Skeletal muscle satellite cell (primary cell): ENCODE data around the gene RPL37A.

Experiments used
- H3K27me3 ChIP-seq: 2 replicates; pipeline ENCODE4 v1.7.0; 2013; ENCODE audit warnings: low read length; ENCODE audit not compliant: control insufficient read depth, insufficient read depth
- H3K36me3 ChIP-seq: 2 replicates; pipeline ENCODE4 v1.7.0; 2013; ENCODE audit warnings: mild to moderate bottlenecking, control low read depth, low read length; ENCODE audit not compliant: insufficient read depth
- H3K4me1 ChIP-seq: 2 replicates; pipeline ENCODE4 v1.7.0; 2013; ENCODE audit warnings: low read length; ENCODE audit not compliant: control insufficient read depth, insufficient read depth
- H3K4me2 ChIP-seq: 2 replicates; pipeline ENCODE4 v1.7.0; 2013; ENCODE audit warnings: mild to moderate bottlenecking, low read length
- H3K4me3 ChIP-seq: 2 replicates; pipeline ENCODE4 v1.7.0; 2013; ENCODE audit warnings: low read length
- H3K9ac ChIP-seq: 2 replicates; pipeline ENCODE4 v1.7.0; 2013; ENCODE audit warnings: mild to moderate bottlenecking, low read depth, low read length, moderate library complexity
- H3K9me3 ChIP-seq: replicated peaks from 2 replicates; pipeline ENCODE4 v1.7.0; 2013; ENCODE audit warnings: mild to moderate bottlenecking, control low read depth, low read length

RPL37A gene

GRCh38 chr2:216491793-216492596, 6.6 kb upstream of the RPL37A start:
- no peaks in the 10 kb centered on the region for H3K9me3 ChIP-seq
- H3K4me2 ChIP-seq: no peak overlapping the region
- H3K9ac ChIP-seq: no peak overlapping the region
- H3K4me3 ChIP-seq: no peak overlapping the region
- H3K36me3 ChIP-seq: no peaks in the 10 kb centered on the region
- H3K27me3 ChIP-seq: no peaks in the 10 kb centered on the region
- peaks cover 49% of the 10 kb centered on the region for H3K4me1 ChIP-seq

- Histone ChIP-seq H3K4me1 (peaks cover 55% of the 10 kb centered on the region), H3K27me3 (no peaks in the 10 kb centered on the region), H3K4me3 (no peak overlapping the region), H3K9me3 (no peaks in the 10 kb centered on the region), H3K9ac (peak overlapping the region; percentile 7), H3K36me3 (no peaks in the 10 kb centered on the region), H3K4me2 (peak overlapping the region; percentile 46)
Observed at GRCh38 chr2:216492597-216493333, 5.9 kb upstream of the RPL37A start.

GRCh38 chr2:216493334-216493685, 5.3 kb upstream of the RPL37A start:
- Histone ChIP-seq H3K4me1 (peaks cover 60% of the 10 kb centered on the region), H3K4me2 (peak overlapping the region; percentile 46), H3K36me3 (no peaks in the 10 kb centered on the region), H3K9ac (no peak overlapping the region), H3K9me3 (no peaks in the 10 kb centered on the region), H3K4me3 (no peak overlapping the region), H3K27me3 (no peaks in the 10 kb centered on the region)

GRCh38 chr2:216495656-216496055, 3.0 kb upstream of the RPL37A start:
- Histone ChIP-seq H3K36me3 (peaks cover 17% of the 10 kb centered on the region), H3K4me1 (peaks cover 56% of the 10 kb centered on the region), H3K4me2 (peak overlapping the region; percentile 2)

GRCh38 chr2:216497382-216498069, 1.1 kb upstream of the RPL37A start:
- H3K4me3 ChIP-seq: peak overlapping the region; percentile 91
- H3K9ac ChIP-seq: peak overlapping the region; percentile 99
- H3K4me1 ChIP-seq: peaks cover 62% of the 10 kb centered on the region

More at GRCh38 chr2:216495656-216496055, 3.0 kb upstream of the RPL37A start:
- no peak overlapping the region for H3K9ac ChIP-seq
- no peaks in the 10 kb centered on the region for H3K9me3 ChIP-seq
- H3K4me3 ChIP-seq: no peak overlapping the region
- H3K27me3 ChIP-seq: no peaks in the 10 kb centered on the region

GRCh38 chr2:216498070-216498378, 620 bp upstream of the RPL37A start:
- H3K4me3 ChIP-seq: peak overlapping the region; percentile 91

More at GRCh38 chr2:216497382-216498069, 1.1 kb upstream of the RPL37A start:
- Histone ChIP-seq H3K27me3 (no peaks in the 10 kb centered on the region), H3K4me2 (peak overlapping the region; percentile 91), H3K36me3 (peaks cover 35% of the 10 kb centered on the region), H3K9me3 (no peaks in the 10 kb centered on the region)

GRCh38 chr2:216499641-216500218, 1.1 kb downstream of the RPL37A start:
- Histone ChIP-seq H3K9me3 (no peaks in the 10 kb centered on the region), H3K4me2 (peak overlapping the region; percentile 91), H3K9ac (peak overlapping the region; percentile 99), H3K4me1 (peaks cover 53% of the 10 kb centered on the region), H3K27me3 (no peaks in the 10 kb centered on the region), H3K36me3 (peaks cover 57% of the 10 kb centered on the region), H3K4me3 (peak overlapping the region; percentile 91)

More at GRCh38 chr2:216498070-216498378, 620 bp upstream of the RPL37A start:
- Histone ChIP-seq H3K4me2 (peak overlapping the region; percentile 91), H3K9ac (peak overlapping the region; percentile 99), H3K9me3 (no peaks in the 10 kb centered on the region), H3K4me1 (peaks cover 62% of the 10 kb centered on the region), H3K27me3 (no peaks in the 10 kb centered on the region), H3K36me3 (peaks cover 40% of the 10 kb centered on the region)

GRCh38 chr2:216500572-216500971, 1.9 kb downstream of the RPL37A start:
- peak overlapping the region; percentile 99 for H3K9ac ChIP-seq
- H3K4me1 ChIP-seq: peaks cover 47% of the 10 kb centered on the region
- H3K9me3 ChIP-seq: no peaks in the 10 kb centered on the region
- H3K27me3 ChIP-seq: no peaks in the 10 kb centered on the region
- peak overlapping the region; percentile 91 for H3K4me2 ChIP-seq
- peak overlapping the region; percentile 91 for H3K4me3 ChIP-seq
- peaks cover 65% of the 10 kb centered on the region for H3K36me3 ChIP-seq

- Histone ChIP-seq H3K4me2 (peak overlapping the region; percentile 91), H3K36me3 (peaks cover 77% of the 10 kb centered on the region), H3K9me3 (no peaks in the 10 kb centered on the region), H3K9ac (no peak overlapping the region), H3K4me1 (peaks cover 44% of the 10 kb centered on the region), H3K4me3 (no peak overlapping the region), H3K27me3 (no peaks in the 10 kb centered on the region)
Observed at GRCh38 chr2:216501854-216502253, 3.2 kb downstream of the RPL37A start.

GRCh38 chr2:216502381-216503158, 3.9 kb downstream of the RPL37A start:
- Histone ChIP-seq H3K4me3 (no peak overlapping the region), H3K9me3 (no peaks in the 10 kb centered on the region), H3K36me3 (peaks cover 77% of the 10 kb centered on the region), H3K27me3 (no peaks in the 10 kb centered on the region), H3K9ac (no peak overlapping the region), H3K4me1 (peaks cover 44% of the 10 kb centered on the region), H3K4me2 (peak overlapping the region; percentile 91)
